ENCODE data around the gene SLC22A12.
"Not testable (repeated sequence)": the region's sequence is repeated elsewhere in the genome, so short reads cannot be mapped to it uniquely, and the experiment has no call there.

Gene SLC22A12

GRCh38 chr11:64585150-64585549 lies 5.9 kb upstream of the SLC22A12 start:
- no peak for DNase-seq (ENCODE audit: low read depth, low spot score)

- no peak for DNase-seq (ENCODE audit: low read depth, low spot score)
These were observed 4.7 kb upstream of the SLC22A12 start for GRCh38 chr11:64586366-64586765.

- DNase-seq (ENCODE audit: low read depth, low spot score): no peak
These were observed 2.3 kb upstream of the SLC22A12 start for GRCh38 chr11:64588701-64589100.

- no peak for DNase-seq (ENCODE audit: low read depth, low spot score)
These were observed 525 bp downstream of the SLC22A12 start for GRCh38 chr11:64591257-64592233.

GRCh38 chr11:64592234-64592615 lies 1.2 kb downstream of the SLC22A12 start:
- DNase-seq (ENCODE audit: low read depth, low spot score): no peak

- no peak for DNase-seq (ENCODE audit: low read depth, low spot score)
These were observed 1.6 kb downstream of the SLC22A12 start for GRCh38 chr11:64592656-64593055.

- DNase-seq (ENCODE audit: low read depth, low spot score): no peak
These were observed 2.4 kb downstream of the SLC22A12 start for GRCh38 chr11:64593156-64594105.

GRCh38 chr11:64594159-64594939 lies 3.3 kb downstream of the SLC22A12 start:
- DNase-seq (ENCODE audit: low read depth, low spot score): no peak

GRCh38 chr11:64595922-64596321 lies 4.9 kb downstream of the SLC22A12 start:
- DNase-seq (ENCODE audit: low read depth, low spot score): not testable (repeated sequence)

- DNase-seq (ENCODE audit: low read depth, low spot score): no peak
These were observed 6.7 kb downstream of the SLC22A12 start for GRCh38 chr11:64597671-64598101.

GRCh38 chr11:64598106-64598796 lies 7.2 kb downstream of the SLC22A12 start:
- no peak for DNase-seq (ENCODE audit: low read depth, low spot score)

GRCh38 chr11:64598797-64599697 lies 8.0 kb downstream of the SLC22A12 start:
- no peak for DNase-seq (ENCODE audit: low read depth, low spot score)

- no peak for DNase-seq (ENCODE audit: low read depth, low spot score)
These were observed 8.7 kb downstream of the SLC22A12 start for GRCh38 chr11:64599698-64600211.

- no peak for DNase-seq (ENCODE audit: low read depth, low spot score)
These were observed 9.4 kb downstream of the SLC22A12 start for GRCh38 chr11:64600281-64600992.

GRCh38 chr11:64601605-64602465 lies 10.8 kb downstream of the SLC22A12 start:
- DNase-seq (ENCODE audit: low read depth, low spot score): no peak

GRCh38 chr11:64602466-64603070 lies 11.5 kb downstream of the SLC22A12 start:
- DNase-seq (ENCODE audit: low read depth, low spot score): no peak

GRCh38 chr11:64603411-64604110 lies 12.5 kb downstream of the SLC22A12 start:
- no peak for DNase-seq (ENCODE audit: low read depth, low spot score)
